Measurements from ENCODE around the gene APOC3.

APOC3 gene

DNA sequence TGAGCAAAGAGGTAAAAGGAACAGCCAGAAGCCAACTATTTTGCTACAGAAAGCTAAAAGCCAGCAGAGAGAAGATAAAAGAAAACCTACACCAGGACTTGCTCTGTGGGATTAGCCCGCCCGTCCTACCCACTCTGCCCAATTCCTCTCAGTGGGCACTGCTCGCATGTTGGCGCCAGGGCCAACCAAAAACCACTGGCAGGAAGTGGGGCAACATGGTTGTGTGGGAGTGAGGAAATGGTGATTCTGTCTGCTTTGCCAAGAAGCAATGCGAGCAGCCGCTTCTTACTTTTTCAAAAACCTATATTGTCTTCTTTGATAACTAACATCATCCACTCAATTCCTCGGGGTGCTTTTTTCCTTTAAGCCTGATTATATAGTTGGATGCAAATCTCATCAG lies 21.9 kb downstream of the APOC3 start:
- DNase-seq, result no peak

DNA sequence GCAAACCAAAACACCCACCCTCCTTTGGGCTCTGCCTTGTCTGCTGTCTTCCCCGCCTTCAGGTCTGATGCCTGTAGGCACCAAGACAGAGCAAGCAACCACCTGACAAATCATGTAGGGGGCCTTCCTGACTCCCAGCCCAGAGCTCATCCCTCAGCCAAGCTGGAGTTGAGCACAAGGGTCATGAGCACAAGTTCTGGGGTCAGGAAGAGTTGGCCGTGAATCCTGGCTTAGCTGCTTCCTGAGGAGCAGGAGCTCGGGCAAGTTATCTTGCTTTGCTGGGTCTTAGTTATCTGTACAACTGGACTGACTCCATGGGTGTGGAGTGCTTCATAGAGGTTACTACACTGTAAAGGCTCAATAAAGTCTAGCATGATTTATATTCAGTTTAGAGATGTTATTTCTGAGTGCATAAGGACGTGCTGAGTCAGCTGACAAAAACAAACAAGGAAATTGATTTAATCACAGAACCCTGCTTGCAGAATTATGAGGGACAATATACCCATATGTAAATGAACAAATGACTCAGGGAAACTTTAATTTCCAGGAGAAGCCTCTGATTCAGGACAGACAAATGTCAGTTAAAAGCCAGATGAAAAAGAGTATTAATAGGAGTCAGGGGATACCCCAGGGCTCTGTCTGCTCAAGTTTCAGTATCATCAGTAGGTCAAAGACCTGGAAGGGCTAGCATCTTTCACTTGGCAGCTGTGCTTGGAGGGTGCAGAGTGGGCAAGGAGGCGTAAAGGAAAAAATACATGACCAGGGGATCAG lies 22.7 kb downstream of the APOC3 start:
- DNase-seq, result no peak

- DNase-seq, result peak; percentile 76
Measured at GRCh38 chr11:116853461-116854073, 23.9 kb downstream of the APOC3 start.

DNA sequence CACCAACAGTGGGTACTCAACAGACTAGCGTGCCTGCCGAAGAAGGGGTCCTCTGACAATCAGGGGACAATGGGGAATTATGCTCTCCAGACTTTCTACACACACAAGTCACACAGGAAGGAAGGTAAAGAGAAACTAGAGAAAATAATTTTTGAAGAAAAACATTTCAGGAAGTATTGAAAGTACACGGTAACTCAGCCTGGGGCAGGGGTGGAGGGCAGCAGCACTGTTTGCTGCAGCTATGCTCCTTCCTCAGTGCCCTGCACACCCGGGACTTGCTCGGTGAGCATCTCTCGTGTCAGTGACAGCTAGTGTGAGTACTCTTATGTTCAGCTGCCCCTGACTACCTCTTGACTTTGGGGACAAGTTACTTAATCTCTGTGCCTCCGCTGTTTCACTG lies 25.7 kb downstream of the APOC3 start:
- no peak for DNase-seq

DNA sequence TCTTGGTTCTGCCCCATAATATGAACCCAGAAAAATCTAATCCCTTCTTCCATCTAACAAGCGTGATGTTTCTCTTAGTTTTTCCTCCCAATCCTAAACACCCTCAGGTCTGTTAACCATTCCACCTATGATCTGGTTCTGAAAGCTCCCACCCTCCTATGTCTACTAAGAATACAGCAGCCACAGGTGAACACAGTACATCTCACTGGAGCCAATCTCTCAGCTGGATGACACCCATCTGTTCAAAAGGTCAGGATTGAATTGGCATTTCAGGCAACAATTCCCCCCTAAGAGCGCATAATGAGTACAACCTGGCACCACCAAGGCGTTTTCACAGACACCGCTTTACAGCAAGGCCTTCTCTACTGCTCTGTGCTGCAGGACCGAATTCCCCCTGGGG lies 26.7 kb downstream of the APOC3 start:
- DNase-seq, result no peak

GRCh38 chr11:116857316-116857715 lies 27.6 kb downstream of the APOC3 start:
- DNase-seq, result no peak

GRCh38 chr11:116857936-116858335 lies 28.2 kb downstream of the APOC3 start:
- DNase-seq, result no peak

DNA sequence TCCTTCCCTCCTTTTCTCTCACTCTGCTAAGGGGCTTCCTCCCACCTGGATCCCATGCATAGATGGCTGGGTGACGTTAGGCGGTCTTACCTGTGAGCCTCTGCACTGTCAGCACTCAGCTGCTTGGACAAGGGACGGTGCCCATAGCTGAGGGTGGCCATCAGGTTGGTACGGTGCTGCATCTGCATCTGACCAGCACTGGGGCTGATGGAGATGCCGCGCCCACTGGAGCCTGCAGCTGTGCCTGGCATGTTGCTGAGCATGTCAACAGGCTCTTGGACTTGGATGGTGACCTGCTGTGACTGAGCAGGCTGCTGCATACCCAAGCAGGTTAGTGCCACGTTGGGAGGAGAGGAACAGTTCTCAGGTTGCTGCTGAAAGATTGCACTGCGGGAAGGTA lies 29.5 kb downstream of the APOC3 start:
- no peak for DNase-seq

DNA sequence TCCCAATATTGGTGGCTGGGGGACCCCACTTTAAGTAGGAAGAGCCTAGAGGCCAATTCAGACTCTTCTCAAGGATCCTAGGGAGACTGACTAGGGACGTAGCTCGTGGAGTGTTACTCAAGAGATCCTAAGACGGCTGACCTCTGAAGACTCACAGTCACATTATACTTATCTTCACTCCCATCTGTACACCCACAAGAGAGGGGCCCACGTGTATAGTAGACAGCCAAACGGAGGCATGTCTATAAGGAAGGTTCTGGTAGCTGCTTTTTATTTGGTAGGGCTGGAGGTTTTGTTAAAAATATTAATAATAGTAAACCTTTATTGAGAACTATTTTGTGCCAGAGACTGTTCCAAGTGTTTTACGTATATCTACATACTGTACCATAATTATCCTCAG lies 30.6 kb downstream of the APOC3 start:
- no peak for DNase-seq

DNA sequence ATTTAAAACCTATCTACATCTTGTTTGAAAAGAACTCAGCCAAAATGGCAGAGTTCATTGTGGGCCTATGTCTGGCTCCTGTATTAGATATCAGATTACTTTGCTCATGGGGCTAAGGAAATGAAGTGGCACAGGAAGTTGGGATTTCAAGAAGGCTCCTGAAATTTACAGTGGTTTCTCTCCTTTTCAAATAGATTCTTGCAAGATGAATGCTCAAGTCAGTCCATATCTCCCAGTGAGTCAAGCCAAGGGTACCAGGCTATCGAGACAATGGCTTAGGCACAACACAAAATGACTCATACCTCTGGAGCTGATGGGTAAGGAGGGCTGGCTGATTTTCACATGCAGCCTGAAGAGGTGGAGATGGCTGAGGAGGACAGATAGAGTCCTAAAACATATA lies 31.8 kb downstream of the APOC3 start:
- DNase-seq, result peak; percentile 72

GRCh38 chr11:116862185-116862584 lies 32.5 kb downstream of the APOC3 start:
- no peak for DNase-seq

GRCh38 chr11:116862951-116863350 lies 33.2 kb downstream of the APOC3 start:
- peak; percentile 53 for DNase-seq

GRCh38 chr11:116864531-116864930 lies 34.8 kb downstream of the APOC3 start:
- no peak for DNase-seq

- DNase-seq, result peak; percentile 89
Measured at GRCh38 chr11:116865696-116866095, 36.0 kb downstream of the APOC3 start.

DNA sequence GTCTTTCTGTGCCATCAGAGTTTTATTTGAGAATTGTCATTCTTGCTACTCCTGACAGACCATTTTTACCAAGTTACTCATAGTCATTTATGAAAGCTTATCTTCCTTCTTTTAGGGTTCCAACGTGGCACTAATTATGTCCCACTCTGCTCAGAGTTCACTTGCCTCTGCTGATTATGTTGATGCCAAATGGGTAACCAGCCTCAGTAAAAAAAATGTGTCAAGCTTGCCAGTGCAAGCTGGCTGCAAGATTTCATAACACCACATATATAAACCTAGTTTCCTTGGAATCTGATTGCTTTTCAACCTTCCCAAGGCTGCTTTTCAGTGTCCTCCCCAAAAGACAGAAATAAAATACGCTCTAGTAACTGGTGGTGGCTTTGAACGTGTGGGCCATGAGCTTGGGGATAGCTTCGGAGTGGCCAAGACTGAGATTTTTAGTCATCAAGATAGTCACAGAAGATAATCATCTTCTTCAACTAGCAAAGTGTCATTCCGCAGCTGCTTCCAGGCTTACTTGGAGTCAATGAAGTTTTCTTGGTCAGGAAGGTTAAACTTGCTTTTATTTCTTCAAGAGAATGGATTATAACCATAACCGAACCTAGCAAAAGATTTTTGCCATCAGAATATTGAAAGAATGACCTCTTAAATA lies 37.2 kb downstream of the APOC3 start:
- DNase-seq, result no peak

GRCh38 chr11:116867619-116868018 lies 37.9 kb downstream of the APOC3 start:
- no peak for DNase-seq

GRCh38 chr11:116868066-116868465 lies 38.4 kb downstream of the APOC3 start:
- DNase-seq, result no peak

GRCh38 chr11:116869610-116870009 lies 39.9 kb downstream of the APOC3 start:
- no peak for DNase-seq

- DNase-seq, result no peak
Measured at GRCh38 chr11:116870054-116870453, 40.3 kb downstream of the APOC3 start.

DNA sequence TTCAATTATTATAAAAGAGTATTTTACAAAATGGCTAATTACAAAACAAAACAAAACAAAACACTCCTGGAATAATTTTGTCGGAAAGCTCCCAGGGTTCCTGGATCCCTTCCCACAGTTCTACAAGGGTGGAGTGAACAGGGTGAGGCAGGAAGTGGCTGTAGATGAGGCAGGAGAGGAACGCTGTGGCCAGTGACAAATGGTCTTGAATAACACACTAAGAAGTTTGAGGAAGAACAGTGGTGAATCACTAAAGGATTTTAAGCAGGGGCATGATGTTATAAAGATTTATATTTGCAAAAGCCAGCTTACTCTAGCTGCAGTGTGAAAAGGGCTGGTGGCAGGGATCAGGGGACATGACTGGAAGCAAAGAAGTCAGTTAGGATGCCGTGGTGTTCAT lies 41.5 kb downstream of the APOC3 start:
- DNase-seq, result peak; percentile 89

DNA sequence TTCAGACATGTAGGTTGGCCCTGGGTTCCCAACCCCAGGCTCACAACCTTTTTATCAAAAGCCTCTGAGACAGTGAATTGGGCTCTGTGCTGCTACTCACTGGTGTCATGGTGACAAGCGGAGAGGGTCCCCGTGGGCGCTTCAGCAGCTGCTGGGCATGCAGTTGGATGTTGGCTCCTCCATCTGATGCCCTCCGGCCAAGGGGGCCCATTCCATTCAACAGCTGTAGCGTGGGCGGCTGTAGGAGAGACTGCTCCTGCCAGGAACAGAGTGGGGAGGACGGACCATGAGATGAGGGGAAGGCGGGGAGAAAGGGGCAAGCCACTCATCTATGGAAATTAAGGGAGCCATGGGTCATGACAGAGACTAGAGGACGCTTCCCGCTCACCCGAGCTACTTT lies 43.7 kb downstream of the APOC3 start:
- no peak for DNase-seq

DNA sequence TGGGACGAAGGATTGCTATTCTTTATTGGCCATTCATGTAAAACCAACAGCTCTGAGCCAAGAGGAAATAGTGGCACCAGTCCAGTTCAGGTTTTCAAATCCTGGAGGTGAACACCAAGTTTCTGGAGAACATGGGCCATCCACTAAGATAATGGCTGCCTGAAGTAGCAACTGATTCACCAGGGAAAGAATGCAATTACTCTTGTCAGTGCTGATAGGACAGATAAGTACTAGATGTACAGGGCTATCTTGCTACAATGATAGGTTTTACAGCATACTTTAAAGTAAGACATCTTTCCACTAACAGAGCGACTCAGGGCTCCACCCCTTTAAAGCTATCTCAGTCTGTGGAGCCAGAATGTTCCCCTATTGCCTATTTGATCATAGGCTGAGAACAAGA lies 44.5 kb downstream of the APOC3 start:
- peak; percentile 33 for DNase-seq

DNA sequence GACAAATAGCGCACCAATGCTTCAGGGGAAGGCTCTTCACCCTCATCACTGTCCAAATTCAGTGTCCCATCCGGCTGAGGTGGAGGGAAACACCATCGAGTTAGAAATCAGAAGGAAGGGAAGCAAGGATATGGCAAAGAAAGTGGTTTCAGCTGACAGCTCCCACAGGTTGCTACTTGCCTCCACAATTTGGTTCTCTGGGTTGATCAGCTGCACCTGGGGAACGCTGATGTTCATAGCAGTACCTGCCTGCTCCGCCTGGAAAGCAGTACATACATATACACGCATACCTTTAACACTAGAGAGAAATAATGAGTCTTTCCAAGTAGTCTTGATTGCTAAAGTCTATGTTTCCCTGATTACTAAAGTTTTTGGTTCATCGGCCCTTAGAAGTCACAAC lies 45.5 kb downstream of the APOC3 start:
- no peak for DNase-seq

GRCh38 chr11:116876656-116877055 lies 46.9 kb downstream of the APOC3 start:
- no peak for DNase-seq
